ENCODE data around the gene ABCD1.

GRCh38 chrX:153769865-153770600 lies 45.4 kb downstream of the ABCD1 start:
- TF ChIP-seq EZH2 (IDR thresholded peaks at IDR 0.05; ENCODE audit: low read length, unreplicated experiment) (no peak), CTCF (conservative IDR thresholded peaks at IDR 0.05; ENCODE audit: low read depth, low read length) (no peak), EZH2phosphoT487 (IDR thresholded peaks at IDR 0.05; ENCODE audit: borderline replicate concordance, low read length) (no peak)
